ENCODE data around the gene ACAN.

Gene ACAN

DNA sequence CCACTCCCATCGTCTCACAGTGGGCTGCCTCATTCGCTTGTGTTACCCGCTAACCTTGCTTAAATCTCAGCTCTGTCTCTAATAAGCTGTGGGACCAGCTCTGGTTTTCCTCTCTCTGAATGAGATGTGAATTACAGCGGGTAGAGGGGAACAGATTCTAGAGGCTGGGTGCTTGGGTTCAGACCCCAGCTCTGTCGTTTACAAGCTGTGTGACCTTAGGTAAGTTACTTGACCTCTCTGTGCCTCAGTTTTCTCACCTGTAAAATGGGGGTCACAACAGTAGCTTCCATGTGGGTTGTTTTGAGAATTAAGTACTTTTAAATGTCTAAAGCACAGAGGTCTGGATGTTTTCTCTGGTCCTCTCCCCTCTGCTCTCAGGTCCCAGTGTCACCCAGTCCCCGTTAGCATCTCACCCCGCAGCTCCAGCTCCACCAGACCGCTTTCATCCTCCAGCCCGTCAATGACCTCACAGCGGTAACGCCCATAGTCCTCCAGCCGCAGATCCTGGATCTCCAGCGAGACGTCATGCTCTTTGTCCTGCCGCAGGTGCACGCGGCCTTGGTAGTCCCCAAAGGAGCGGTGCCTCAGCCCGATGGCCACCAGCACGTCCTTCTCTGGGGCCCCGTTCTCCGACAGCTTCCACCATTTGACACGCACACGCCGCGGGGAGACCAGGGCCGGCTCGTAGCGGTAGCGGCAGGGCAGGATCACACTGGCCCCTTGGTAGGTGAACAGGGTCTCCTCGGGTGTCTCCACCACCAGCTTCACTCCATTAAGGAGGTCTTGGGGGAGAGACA, 77.9 kb downstream of the ACAN start:
- DNase-seq = no peak

- no peak for DNase-seq
Observed at GRCh38 chr15:88881775-88882174, 78.5 kb downstream of the ACAN start.

GRCh38 chr15:88882785-88883184, 79.5 kb downstream of the ACAN start:
- no peak for DNase-seq

DNA sequence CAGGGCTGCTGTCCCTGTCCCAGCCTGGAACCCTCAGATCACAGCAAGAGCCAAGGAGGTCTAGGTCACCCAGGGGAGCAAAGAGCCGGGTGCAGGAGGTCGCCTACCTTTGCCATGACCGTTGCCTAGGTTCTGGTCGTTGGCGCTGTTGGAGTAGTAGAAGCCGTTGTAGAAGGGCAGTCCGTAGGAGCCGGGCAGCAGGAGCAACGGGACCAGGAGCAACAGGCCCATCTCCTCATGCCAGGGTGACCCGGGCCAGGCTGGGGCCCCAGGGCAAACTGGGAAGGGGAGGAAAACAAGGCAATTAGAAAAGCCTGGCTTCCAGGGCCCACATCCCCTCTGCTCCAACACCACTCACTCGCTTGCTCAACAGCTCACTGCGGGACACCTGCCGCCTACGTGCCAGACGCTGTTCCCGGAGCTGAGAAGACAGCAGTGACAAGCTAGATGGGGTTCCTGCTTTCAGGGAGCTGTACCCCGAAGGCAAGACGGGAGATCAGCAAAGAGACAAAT, 83.9 kb downstream of the ACAN start:
- no peak for DNase-seq

DNA sequence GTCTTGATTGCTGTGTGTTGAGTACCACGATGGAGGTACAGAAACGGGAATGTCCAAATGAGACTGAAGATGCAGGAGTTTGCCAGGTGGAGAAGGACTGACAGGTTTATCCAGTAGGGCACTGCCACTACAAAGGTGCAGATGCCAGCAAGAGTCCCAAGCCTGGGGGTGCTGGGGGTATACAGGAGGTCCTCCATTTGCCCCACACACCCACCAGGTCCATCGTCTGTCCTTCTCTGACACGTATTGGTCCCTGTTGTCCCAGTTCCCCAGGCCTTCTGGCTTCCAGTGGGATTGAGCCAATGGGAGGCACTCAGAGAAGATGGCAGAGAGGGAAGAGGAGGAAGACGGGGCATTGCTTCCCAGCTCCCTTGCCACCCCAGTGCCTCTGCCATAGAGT, 85.5 kb downstream of the ACAN start:
- no peak for DNase-seq

GRCh38 chr15:88890495-88890894, 87.3 kb downstream of the ACAN start:
- DNase-seq = no peak

GRCh38 chr15:88891540-88892254, 88.5 kb downstream of the ACAN start:
- no peak for DNase-seq

GRCh38 chr15:88894348-88894818, 91.1 kb downstream of the ACAN start:
- DNase-seq = no peak

- DNase-seq = no peak
Observed at GRCh38 chr15:88894819-88895767, 91.9 kb downstream of the ACAN start, which contains the start of gene HAPLN3. HAPLN3 (minus strand) TSS chr15:88895544; CDS start chr15:88887298, 8,246 bp downstream.

DNA sequence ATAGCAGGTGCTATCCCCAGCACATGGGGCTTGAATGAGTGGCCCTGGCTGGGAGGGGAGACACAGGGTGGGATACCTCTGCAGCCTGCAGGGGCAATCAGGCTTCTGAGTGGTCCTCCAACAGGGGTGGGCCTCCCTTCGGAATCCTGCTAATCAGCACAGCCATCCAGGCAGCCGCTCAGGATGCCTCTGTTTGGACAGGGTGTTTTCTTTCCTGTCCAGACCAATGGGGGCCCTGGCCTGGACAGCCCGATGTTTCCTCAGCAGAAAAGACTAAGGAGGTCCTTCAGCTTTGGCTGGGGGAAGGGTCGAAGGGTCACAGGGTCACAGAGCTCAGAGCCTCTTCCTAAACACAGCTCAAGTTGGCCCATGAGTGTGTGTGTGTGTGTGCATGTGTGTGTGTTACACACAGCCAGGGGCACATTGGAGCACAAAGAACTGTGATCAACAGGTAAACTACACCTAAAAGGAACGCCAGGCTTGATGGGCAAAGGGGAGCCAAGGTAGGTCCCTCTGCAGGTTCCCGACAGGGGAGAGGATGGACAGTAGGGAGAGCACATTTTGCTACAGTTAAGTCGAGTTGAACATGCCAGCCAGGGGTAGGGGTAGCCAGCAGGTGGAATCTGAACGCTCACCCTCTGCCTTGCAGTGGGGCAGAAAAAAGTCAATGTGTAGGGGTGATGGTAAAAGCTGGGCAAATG, 93.2 kb downstream of the ACAN start:
- no peak for DNase-seq

- no peak for DNase-seq
Observed at GRCh38 chr15:88897142-88897455, 93.9 kb downstream of the ACAN start.

DNA sequence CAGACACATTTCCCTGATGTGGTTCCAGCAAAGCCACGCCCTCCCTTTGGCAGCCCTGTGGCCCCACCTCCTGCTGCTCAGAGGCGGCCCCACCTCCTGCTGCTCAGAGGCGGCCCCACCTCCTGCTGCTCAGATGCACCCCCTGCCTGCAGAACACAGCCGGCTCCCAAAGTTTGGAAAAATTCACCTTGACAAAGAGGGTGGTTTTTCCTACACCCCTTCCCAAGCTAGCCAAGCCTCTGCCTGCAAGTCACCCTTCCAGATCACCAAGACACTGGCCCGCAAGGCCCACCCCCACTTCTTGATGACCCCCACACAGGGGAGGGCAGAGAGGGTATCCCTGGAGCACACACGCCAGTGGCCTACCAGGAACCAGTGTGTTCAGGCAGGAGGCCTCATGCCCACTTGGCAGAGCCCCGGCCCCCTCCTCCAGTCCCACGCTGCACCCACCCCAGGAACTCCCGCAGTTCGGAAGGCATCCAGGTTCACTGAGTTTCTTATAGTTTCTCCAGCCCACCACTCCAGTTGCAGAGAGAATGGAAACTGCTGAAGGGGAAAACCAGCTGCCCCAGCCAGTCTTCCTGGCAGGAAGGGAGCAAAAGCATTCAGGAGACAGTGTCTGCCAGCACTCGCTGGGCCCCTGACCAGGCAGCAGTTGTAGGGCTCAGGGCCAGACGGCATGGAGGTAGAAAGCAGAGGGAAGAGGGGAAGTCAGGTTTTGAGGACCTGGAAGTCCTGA, 94.4 kb downstream of the ACAN start:
- no peak for DNase-seq

DNA sequence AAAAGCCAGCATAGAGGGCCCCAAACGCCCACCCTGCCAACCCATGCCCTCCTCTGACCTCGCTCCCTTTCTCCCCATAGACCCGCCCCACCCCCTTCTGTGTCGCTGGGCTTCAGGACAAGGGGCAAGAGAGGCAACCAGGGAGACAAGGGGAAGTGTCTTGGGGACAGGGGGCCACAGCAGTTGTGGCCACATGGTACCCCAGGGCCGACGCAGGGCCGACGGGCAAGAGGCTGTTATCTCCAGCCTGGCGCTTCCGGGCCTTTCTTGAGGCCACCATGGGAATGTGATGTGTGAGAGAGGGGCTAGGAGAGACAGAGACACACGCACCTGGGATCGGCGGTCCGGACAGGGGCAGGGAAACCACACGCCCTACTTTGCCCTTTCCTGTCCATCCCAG, 95.5 kb downstream of the ACAN start:
- no peak for DNase-seq

DNA sequence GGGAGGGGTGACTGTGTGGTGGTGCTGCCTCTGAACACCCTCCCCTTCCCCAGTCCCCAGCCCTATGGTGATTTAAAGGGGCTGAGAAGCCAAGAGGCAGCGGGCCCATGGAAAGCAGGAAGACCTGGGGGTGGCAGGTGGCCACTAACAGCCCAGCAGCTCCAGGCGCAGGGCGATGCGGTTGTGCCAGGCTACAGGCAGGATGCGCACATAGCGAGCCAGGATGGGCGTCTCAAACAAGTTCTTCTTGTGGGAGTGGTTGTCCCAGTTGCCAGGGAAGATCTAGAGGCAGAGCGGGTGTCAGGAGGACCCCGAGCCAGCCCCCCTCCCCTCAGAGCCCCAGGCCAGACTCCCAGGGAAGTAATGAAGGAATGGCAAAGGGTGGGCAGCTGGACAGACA, 96.0 kb downstream of the ACAN start:
- DNase-seq = no peak

DNA sequence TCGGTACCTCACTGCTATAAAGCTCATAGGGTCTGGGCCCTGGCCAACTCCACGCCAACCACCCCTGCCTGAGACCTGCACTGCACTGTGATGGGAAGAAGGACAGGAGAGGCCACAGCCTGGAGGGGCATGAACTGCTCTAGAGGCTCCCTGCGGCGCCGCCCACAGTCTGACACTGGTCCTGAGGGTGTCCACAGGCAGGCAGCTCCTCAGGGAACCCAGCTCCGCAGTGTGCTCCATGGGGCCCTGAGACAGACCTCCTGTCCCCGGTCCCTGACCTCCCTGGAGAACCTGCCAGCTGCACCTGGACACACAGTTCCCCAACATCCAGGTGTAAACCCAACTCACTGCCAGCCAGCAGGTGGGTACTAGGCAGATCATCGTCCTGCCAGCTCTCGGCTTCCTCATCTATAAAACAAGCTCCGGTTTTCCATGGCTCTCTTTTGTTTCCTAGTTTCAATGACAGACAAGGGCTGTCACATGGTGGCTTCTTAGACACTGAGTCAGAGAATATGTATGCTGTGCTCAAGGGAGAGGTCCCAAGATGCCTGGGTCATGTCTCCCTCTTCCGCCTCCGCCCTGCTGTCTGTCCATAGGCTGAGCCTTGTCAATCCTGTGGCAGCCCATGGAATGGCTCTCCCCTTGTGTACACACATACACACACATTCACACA, 97.2 kb downstream of the ACAN start:
- DNase-seq = no peak

DNA sequence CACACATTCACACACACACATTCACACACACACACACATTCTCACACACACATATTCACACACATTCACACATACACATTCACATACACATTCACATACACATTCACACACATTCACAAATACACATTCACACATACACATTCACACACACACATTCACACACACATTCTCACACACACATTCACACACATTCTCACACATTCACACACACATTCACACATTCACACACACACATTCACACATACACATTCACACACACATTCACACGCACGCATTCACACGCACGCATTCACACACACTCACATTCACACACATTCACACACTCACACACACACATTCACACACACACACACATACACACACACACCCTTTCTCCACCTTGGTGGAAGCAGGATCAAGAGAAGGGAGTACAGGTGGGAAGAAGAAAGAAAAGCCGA, 97.8 kb downstream of the ACAN start:
- DNase-seq = no peak

DNA sequence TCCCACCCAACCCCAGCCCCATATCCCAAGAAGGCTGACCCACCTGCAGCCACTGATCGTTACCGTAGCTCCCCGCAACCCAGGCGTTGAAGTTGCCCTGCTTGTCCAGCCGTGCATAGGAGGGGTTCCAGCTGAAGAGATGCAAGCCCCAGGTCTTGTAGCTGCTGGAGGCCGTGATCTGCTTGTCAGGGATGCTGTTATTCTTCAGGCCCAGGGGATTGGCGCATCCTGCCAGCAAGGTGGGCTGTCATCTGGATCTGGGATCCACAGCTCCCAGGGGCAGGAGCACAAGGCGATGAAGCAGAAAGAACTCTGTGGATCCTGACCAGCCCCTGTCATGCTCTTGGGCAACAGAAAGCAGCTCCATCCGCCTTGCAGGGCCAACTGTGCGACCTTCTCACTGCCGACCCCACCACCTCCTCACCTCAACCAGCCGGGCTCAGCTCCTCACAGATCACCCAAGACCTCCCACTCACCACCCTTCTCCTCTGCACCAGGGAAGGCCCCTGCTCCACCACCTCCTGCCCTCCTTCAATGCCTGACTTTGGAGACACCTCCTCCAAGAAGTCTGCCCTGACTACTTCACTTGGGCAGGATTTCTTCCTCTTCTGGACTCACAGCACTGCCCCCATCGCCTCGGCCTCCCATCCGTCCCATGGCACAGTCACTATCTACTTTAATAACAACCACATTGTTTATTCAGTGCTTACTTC, 98.4 kb downstream of the ACAN start:
- DNase-seq = no peak

- DNase-seq = no peak
Observed at GRCh38 chr15:88902221-88902835, 99.1 kb downstream of the ACAN start.

DNA sequence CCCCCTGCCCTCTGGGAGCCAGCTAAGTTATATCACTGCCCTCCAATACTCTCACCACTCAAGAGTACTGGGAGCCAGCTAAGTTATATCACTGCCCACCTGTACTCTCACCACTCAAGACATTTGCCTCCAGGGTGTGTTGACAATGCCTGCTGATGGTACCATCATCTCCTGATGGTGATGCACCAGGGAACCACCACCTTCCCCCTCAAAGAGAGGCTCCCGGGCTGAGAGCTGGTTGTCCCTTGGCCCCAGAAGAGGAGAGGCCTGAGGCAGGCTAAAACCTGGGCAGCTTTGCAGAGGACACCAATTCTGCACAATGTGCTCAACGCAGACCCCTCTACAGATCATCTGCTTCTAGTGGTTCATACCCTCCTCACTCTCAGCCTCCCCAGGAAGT, 99.6 kb downstream of the ACAN start:
- no peak for DNase-seq

DNA sequence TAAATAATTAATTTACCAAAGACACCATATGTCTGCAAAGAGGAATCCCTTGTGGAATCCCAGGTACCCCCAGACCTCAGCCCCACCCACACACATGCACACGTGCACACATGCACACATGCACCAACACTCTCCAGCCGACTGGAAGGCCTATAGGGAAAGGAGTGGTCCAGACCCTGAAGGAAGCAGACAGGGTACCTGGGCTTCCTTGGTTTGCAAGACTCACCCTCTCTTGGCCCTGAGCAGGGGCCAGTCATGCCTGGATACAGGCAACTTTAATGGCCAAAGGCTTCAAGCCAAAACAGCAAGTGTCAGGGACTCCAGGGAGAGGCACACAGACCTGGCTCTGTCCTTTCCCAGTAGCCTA, 101.0 kb downstream of the ACAN start:
- no peak for DNase-seq

All from NCI-H1436 treated with DMSO at 0.1 percent for 48 hours (cell line).